Stimulated activated CD8-positive, alpha-beta memory T cell treated with anti-CD3 and anti-CD28 coated beads, Interleukin-4, amount 100 ng/mL, for 1 hour (primary cell): ENCODE measurements around the gene CLEC16A.

Source experiments
- DNase-seq, 2 donors: peaks; one replicate each; pipeline ENCODE4 v3.0.0-alpha.2; 2020; ENCODE audit warnings: low read depth in 2 of 2, low spot score in 1 of 2

Gene CLEC16A

DNA sequence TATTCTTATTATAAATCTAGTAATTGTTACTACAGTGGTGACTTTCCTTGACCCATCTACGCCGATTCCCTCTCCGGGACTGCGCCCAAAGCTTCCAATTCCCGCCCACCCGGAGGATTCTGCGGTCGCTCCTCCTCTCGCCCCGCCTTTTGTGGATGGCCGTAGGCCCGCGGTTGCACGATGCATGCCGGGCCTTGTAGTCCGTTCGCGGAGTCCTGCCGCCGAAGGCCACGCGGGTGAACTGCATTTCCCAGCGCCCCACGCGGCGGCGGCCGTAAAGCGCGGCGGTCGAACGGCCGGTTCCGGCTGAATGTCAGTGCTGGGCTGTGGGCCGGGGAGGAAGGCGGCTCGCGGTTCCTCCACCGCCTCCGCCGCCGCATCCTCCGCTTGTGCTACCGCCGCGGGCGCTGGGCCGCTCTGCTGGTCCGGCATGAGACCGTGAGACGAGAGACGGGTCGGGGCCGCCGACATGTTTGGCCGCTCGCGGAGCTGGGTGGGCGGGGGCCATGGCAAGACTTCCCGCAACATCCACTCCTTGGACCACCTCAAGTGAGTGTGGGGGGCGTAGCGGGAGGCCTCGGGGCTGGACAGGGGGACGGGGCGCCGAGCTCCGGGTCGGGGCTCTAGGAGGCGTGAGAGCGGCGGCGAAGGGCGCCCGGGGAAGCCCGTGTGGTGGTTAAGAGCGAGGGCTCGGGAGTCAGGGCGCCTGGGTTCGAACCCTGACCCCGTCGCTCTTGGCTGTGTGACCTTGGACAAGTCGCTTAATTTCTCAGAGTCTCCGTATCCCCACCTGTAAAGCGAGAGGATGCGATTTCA lies at the start of gene CLEC16A:
Gene CLEC16A (plus strand): TSS at position 316 of the 816 bp plus-strand sequence. CDS start 154 bp downstream, at position 470.
- peak; percentile 84 to 88 for DNase-seq

- no peak for DNase-seq
These were observed 49.1 kb upstream of the CLEC16A start for GRCh38 chr16:10895053-10895946.

DNA sequence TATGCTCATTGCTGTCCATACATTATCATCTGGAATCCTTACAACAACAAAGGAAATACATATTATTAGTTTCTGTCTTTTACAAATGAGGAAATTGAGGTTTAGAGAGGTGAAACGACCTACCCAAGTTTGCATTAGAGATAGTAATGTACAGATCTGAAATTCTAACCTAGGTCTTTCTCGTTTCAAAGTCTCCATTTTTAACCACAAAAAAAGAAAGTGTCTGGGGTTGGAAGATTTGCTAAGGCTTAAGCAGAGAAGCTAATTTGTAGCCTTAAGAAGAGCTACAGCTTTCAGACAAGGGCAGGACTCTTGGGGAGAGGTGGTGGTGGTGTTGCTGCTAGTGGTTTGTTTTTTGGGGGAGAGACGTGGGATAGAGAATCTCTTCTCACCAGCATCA lies 48.2 kb upstream of the CLEC16A start:
- no peak for DNase-seq

DNA sequence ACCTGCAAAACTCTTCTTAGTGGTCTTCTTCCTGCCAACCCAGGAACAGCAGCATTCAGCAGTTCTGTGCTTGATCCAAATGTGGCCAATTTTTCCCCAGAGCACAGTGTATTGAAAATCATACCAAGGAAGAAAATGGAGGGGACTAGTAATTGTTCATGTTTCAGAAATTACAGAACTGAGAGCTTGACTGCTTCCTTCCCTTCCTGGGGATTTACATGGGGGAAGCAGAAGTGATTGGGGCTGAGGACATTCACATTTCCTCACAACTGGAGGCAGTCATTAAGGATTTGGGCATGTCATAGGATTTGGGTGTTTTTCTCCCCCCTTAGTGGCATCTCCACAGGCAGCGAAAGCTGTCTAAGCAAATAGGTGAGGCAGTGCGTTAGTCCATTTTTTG lies 47.6 kb upstream of the CLEC16A start:
- no peak for DNase-seq

DNA sequence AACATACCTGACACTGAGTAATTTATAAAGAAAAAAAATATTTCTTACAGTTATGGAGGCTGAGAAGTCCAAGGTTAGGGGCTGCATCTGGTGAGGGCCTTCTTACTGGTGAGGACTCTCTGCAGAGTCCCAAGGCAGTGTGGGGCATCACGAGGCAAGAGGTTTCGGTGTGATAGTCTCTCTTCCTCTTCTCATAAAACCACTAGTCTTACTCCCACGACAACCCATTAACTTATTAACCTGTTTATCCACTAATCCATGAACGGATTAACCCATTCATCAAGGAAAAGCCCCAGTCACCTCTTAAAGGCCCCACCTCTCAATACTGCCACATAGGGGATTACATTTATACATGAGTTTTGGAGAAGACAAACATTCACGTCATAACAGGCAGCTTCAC lies 47.2 kb upstream of the CLEC16A start:
- DNase-seq = no peak

DNA sequence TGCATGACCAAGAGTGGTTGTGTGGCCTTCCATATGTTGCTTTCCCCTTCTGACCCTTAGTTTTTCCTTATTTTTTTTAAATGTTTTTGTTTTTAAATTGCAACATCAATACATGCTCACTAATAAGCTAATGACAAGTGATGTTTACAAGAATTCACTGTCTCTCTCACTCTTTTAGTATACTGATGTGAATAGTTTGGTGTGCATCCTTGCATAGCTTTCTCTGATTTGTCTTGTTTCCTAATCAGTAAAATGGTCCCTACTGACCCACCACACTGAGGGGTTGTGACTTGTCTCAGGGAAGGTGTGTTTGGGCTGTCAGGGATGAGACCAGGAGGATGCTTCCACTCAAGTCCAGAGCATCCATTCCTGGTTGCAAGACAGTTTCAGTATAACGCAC lies 41.4 kb upstream of the CLEC16A start:
- no peak for DNase-seq

DNA sequence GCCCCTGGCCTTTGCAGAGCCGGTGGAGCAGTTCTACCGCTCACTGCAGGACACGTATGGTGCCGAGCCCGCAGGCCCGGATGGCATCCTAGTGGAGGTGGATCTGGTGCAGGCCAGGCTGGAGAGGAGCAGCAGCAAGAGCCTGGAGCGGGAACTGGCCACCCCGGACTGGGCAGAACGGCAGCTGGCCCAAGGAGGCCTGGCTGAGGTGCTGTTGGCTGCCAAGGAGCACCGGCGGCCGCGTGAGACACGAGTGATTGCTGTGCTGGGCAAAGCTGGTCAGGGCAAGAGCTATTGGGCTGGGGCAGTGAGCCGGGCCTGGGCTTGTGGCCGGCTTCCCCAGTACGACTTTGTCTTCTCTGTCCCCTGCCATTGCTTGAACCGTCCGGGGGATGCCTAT lies 37.9 kb upstream of the CLEC16A start:
- no peak for DNase-seq

- no peak for DNase-seq
These were observed 37.2 kb upstream of the CLEC16A start for GRCh38 chr16:10906914-10907756.

DNA sequence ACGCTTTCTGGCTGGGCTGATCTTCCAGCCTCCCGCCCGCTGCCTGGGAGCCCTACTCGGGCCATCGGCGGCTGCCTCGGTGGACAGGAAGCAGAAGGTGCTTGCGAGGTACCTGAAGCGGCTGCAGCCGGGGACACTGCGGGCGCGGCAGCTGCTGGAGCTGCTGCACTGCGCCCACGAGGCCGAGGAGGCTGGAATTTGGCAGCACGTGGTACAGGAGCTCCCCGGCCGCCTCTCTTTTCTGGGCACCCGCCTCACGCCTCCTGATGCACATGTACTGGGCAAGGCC lies 36.7 kb upstream of the CLEC16A start:
- DNase-seq = no peak

- DNase-seq = no peak
These were observed 33.1 kb upstream of the CLEC16A start for GRCh38 chr16:10911267-10911666.

GRCh38 chr16:10916534-10916933 lies 27.8 kb upstream of the CLEC16A start:
- DNase-seq = no peak

- peak; percentile 63 to 66 for DNase-seq
These were observed 25.9 kb upstream of the CLEC16A start for GRCh38 chr16:10918294-10919002.

DNA sequence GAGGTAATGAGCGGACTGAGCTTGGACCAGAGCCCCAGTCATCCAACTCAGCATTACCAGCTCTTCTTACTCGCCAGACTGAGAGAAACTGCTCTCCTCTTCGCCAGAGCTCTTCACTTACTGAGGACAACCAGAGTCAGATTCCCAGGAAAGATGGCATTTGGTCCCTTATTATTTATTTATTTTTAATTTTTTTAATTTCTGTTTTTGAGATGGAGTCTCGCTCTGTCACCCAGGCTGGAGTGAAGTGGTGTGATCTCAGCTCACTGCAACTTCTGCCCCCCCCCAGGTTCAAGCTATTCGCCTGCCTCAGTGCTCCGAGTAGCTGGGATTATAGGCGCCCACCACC lies 25.4 kb upstream of the CLEC16A start:
- no peak for DNase-seq

- no peak for DNase-seq
These were observed 23.5 kb upstream of the CLEC16A start for GRCh38 chr16:10920726-10921427.

- no peak for DNase-seq
These were observed 22.6 kb upstream of the CLEC16A start for GRCh38 chr16:10921536-10922327.

DNA sequence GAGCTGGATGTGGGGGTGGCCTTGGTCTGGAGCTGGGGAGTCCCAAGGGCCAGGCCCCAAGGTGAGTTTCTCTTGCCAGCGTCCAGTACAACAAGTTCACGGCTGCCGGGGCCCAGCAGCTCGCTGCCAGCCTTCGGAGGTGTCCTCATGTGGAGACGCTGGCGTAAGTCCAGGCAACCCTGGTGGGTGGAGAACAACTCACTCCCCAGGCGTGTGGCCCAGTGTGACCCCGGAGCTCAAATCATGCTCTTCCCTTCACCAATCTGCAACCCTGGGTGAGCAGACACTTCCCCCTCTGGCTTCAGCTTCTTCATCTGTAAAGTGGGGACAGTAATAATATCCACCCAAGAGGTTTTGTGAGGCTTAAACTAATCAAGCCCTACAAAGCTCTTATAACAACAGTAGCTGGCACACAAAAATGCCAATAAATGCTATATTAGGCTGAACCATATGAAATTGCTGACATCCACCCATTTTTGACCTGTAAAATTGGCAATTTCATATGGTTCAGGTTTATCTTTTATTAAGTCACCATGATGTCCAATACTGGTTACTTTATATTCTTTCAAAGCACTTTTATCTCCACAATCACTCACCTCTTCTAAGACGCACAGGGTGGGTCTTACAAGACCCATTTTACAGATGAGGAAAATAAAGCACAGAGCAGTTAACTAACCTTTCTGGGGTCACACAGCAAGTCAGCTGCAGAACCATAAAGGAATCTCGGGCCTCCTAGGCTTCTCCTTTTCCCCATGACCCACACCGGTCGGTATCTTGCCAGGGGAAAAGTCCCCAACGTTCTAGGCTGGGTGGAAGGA lies 21.8 kb upstream of the CLEC16A start:
- DNase-seq = no peak

DNA sequence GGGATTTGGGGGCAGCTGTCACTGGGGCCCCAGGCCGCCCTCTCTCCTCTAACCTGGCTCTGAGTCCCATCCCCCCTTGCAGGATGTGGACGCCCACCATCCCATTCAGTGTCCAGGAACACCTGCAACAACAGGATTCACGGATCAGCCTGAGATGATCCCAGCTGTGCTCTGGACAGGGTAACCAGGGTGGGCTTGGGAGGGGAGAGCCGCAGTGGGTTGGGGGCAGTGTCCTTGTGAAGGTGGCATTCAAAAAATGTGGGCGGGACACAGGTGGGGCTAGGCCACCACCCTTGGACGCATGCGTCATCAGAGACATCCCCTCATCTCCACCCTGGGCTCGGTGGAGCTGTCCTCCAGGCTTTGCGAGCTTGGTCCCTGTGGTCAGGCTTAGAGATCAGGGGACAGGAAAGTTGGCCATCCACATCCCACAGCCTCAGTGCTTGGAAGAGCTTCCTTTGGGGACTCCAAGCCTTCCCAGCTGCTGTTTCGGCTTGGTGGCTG lies 21.2 kb upstream of the CLEC16A start:
- no peak for DNase-seq

DNA sequence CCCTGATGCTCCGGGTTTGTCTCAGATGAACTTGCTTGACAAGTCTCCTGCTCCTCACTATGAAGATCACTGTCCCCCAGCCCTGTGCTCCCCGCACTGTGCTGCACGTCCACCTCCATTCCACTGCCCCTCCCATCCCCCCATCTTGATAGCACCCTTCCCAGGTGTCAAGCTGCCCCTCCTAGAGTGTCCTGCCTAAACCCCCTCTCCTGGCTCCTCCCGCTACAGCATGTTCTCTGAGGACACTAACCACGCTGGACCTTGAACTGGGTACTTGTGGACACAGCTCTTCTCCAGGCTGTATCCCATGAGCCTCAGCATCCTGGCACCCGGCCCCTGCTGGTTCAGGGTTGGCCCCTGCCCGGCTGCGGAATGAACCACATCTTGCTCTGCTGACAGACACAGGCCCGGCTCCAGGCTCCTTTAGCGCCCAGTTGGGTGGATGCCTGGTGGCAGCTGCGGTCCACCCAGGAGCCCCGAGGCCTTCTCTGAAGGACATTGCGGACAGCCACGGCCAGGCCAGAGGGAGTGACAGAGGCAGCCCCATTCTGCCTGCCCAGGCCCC lies 20.6 kb upstream of the CLEC16A start:
- no peak for DNase-seq
